T-helper 1 cell treated with Interleukin-12 subunit alpha and Interleukin-12 subunit beta and Interleukin-4 antibody, amounts not matched to agents 30 ng/mL and 1 ng/mL, for 36 hours (primary cell): Measurements from ENCODE around the gene TMEM203. TPM values are rescaled to one million over a fixed set of nuclear protein-coding genes. Genes with fewer than 3 reads are reported as not detected.

Experiments used
- intact Hi-C: fragments of 100-400 bp; cut with micrococcal nuclease; formaldehyde crosslinking; loops from one replicate; pipeline ENCODE4 v1.15.1; 2024
- total RNA-seq: library from RNA; stranded (reverse); gene quantifications from 2 replicates; pipeline ENCODE4 v1.2.3, GENCODE V29; 2022

TMEM203 gene
- total RNA-seq, 1 donor from 2014 or later: 29.4 TPM

DNA sequence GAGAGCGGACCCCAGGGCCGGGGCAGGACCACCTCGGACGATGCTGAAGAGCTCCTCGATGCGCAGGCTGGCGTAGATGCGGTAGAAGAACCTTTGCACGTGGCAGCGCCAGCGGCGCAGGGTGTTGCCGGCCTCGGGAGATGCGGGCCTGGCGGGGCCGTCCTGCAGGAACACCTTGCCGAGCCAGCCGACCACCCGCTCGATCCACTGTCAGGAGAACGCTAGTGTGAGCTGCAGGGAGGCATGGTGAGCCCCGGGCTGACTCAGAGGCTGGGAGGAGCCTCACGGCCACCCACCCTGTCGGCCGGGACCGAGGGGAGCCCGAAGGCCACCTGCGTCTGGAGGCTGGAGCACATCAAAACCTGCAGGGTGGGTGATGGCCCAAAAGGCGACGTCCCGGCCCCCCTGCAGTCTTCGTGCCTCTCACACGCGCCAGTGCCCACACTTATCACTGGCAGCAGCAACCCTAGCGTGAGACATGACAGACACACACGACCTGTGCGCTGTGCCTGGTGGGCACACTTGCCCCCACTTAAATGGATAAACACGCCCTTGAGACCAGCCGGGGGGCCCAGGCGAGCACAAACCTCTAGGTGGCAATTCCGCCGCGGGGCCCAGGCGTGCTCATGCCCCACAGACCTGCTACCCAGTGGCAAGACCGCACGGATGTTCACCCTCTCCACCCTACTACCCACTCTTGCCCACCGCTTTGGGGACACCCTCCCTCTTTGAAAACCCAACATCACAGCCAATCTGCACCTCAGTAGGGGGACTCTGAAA lies 20.4 kb downstream of the TMEM203 start:
- intact Hi-C loops: no loop called here

DNA sequence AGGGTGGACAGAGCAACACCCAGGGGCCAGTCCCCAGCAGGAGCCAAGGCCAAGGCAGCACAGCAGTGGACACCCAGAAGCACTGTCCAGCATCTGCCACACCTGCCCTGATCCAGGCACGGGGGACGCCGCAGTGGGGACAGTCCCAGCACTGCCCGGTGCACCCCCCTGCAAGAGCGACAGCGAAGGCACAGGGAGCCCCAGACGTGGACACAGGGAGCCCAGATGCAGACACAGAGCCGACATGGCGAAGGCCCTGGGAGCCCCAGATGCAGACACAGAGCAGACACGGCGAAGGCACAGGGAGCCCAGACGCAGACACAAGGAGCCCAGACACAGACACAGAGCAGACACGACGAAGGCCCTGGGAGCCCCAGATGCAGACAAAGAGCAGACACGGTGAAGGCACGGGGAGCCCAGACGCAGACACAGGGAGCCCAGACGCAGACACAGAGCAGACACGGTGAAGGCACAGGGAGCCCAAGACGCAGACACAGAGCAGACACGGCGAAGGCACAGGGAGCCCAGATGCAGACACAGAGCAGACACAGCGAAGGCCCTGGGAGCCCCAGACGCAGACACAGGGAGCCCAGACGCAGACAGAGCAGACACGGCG lies 21.4 kb downstream of the TMEM203 start:
- intact Hi-C loops: no loop called here

DNA sequence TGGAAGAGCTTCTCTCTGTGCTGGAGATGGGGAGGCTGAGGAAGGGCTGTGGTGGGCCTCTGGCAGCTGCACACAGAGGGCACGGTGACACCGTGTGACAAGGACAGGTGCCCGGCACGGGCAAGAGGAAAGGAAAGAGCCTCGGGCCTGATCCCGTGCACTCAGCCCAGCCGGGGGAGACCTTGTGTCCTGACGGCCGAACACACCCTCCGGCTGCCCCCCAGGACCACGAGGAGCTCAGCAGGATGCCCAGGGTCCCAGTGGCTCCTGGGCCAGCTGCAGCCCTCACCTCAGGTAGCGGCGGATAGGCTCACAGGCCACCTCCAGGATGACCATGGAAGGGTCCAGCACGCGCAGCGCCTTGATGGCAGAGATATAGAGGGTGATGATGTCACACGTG lies 22.6 kb downstream of the TMEM203 start:
- intact Hi-C loops: no loop called here

DNA sequence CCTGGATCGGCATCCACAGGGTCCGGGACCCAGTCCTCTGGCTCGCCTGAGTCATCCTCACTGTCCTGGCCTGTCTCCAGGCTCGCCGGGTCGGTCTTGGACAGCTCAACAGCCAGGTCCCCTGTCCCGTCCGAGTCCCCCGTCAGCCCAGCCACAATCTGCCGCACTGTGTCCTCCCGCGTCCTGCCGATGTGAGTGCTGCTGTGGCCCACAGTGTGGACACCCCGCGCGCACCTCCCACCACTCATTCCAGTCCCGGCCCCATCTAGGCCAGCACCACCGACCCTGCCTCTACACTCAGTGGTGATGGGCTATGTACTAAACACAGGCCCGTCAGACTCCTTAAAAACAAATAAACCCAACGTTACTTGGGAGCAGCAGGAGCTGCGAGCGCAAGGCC lies 23.8 kb downstream of the TMEM203 start:
- intact Hi-C loops: no loop called here

DNA sequence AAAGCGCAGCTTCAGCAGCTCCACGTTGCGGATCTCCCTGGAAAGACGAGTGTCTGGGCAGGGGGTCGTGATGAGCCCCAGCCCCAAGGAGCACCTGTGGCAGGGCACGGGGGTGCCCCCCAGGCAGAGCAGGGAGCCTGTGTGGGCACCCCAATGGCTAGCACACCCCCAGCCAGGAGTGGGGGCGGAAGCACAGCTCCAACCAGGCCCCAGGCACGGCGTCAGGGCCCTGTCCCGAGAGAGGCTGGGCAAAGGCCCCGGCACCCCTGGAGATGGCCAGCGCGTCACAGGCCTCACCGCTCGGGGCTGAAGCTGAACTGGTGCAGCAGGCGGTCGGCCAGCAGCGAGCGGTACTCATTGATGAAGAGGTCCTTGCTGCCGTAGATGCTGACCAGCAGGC lies 25.0 kb downstream of the TMEM203 start:
- intact Hi-C loops: no loop called here

DNA sequence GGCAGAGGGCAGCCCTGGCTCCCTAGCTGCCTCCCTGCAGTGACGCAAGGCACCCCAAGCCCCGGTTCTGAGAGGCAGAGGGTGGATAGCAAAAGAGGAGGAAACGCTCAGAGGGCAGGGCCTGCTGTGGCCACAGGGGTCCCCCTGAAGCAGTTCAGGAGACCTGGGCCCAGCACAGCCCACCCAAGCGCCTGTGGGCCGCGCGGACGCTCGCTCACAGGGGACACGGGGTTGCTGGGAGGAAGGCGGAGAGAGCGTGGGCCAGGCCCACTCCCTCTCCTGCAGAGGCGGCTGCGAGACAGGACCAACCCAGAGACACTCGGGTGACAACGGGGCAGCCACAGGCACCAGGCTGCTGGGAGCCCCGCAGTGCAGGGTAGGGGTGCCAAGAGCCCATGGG lies 25.7 kb downstream of the TMEM203 start:
- intact Hi-C loops: no loop called here

DNA sequence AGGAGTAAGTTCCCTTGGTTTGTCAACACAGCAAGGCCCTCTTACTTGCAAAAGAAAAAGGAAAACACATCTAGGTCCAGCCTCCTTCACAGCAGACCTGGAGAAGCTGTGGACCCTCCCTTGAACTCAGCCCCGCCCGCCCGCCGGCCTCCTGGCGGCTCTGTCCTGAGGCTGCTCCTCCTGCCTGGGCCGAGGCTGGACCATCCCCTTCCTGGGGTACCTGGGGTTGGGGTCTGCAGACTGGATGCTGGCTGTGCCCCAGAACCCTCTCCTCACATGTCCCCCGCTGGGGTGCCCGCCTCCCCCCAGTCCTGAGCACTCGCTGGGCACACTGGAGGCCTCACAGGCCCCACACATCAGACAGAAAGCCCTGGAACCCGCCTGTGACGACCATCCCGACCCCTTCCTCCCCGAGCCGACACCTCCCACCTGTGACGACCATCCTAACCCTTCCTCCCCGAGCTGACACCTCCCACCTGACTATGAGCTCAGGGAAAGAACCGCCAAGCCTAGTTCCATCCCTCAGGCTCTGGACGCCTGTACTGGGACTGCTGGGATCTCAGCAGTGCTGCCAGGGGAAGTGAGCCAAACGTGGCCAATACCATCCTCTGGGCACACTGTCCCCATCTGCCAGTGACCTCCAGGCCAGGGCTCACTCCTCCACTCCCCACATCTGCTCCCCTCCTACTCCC lies 26.4 kb downstream of the TMEM203 start:
- intact Hi-C loops: no loop called here

DNA sequence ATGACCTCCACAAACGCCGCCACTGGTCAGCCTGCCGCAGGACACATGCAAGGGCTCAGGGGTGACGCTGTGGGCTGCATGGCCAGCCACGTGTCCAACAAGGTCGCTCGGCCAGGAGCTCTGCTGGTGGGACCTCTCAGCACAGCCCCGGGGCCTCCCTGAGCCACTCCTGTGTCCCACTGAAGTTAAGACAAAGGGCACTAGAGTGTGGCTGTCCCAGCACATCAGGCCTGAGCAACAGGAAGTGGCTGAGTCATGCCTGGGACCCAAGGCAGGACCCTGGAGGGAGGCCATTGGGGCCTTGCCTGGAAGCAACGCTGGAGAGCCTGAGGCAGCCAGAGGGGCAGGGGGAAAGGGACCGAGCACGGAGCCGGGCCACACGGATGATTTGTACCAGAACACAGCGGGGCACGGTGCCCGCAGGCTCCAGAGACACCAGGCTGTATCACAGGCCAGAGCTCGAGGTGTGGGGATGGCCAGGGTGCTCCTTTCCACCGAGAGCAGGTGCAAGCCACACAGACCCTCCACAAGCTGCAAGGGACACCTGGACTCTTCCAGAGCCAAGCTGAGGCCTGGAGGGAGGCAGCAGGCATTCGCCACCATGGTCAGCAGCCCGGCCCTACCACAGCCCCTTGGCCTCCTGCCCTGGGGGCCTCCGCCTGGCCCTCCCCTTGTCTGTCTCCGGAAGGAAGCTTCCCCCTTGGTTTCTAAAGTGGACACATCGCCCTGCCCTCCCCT lies 27.1 kb downstream of the TMEM203 start:
- intact Hi-C loops: no loop called here

DNA sequence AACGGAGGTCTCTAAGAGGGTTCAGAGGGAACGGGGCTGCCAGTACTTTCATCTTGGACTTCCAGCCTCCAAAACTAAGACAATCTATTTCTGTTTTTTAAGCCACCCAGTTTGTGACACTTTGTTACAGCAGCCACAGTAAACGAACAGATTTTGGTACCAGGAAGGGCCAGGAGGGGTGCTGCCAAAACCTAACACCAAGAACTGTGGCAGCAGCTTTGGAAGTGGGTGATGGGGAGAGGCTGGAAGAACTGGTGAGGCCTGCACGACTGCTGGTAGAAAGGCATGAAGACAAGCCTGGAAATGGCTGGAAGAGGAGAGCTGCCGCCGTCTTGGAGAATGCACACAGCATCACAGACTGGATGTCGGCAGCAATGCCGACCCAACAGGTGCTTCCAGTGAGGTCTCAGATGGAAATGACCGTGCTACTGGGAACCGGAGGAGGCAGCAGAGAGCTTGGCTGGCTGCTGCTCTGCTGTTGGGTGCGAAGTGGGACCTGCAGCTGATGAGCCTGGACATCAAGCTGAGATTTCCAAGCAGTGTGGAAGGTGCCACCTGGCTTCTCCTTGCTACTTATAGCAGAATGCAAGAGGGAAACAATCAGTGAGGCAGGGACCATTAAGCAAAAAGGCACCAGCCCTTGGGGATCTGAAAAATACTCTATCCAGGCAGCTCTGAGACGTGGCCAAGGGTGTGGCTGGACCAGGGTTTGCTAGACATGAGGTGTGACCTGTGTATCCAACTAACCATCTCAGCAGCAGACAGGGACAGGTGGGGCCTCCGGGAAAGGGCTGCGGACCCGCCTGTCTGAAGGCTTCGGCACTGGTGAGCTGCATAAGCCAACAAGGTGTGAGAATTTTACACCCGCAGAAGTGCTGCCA lies 28.9 kb downstream of the TMEM203 start:
- intact Hi-C loops: no loop called here

DNA sequence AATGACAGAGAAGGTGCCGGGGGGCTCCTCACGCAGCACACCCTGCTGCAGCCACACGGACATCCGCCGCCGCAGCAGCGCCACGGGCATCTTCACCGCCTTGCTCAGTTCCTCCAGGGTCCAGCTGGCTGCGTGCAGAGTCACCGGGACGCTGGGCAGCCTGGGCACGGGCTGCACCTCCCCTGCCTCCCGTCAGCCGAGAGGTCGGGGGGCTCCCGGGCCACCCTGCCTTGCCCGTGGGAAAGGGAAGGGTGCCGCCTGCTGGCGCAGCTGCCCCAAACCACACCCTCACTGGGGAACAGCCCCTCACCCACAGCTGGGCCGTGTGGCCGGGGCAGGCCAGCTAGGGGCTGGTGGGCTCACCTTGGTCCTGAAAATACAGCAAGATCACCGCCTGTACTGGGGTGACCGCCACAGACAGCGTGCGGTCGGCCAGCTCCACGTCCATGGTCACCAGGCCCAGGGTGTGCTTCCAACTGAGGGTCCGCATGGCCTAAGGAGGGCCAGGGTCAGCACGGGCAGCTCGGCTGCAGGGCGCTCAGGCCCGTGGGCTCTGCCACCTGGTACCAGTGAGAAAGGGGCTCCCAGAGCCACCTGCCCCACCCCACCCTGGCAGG lies 30.0 kb downstream of the TMEM203 start:
- intact Hi-C loops: no loop called here

DNA sequence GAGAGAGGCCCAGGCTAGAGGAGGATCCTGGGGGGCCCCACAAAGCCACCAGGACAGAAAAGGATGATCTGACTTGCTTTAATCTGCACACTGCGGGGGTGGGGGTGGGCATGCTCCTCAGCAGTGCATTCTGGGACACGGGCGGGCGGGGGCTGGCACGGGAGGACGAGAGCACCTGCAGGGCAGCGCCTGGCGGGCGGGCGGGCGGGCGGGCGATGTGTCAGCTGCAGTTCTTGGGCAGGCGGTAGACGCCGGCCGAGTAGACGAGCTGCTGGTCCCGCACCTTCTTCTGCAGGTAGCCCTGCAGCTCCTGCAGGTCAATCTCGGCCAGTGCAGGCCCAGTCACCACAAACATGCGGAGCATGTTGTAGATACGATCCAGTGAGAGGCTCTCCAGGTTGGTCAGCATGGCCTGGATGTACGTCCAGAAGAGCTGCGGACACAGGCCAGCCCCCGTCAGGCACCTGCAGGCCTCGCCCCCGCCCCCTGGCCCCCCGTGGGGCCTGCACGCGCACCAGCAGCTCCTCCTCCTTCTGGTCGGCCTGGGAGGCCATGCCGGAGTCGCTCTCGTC lies 30.6 kb downstream of the TMEM203 start:
- intact Hi-C loops: no loop called here

DNA sequence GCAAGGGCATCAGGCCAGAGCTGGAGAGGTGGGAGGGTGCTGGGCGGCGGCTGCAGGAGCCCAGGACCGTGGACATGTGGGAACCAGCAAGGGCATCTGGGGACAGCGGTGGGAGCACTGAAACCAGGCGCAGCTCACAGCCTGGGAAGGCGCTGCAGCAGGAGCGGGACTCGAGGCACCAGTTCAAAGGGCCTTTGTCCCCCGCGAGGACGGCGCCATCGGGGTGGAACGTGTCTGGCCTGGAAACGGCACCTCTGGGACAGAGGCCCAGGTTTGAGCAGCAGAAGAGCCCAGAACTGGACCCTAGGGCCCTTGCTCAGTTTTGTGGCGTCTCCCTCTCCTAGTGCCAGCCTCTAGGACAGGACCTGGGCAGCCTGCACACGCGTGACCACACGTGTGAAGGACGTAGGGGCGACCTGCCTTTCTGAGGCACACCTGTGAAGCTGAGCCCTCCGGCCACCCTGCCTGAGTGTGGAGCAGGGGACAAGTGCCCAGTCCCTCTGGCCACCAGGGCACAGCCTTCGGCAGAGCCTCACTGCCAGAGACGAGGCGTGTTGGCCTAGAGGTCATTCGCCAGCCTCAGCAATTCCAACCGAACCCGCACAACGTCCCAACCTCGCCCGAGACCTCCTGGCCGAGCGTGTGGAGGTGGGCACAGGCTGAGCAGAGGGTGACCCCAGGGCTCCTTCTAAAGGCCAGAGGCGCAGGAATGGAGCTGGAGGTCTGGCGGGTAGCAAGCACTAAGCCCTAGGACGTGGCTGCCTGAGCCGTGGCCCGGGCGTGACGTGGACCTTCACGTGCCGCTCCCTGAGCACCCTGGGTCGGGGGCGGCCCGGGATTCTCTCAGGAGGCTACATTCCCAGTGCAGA lies 31.4 kb downstream of the TMEM203 start:
- intact Hi-C loops: no loop called here

DNA sequence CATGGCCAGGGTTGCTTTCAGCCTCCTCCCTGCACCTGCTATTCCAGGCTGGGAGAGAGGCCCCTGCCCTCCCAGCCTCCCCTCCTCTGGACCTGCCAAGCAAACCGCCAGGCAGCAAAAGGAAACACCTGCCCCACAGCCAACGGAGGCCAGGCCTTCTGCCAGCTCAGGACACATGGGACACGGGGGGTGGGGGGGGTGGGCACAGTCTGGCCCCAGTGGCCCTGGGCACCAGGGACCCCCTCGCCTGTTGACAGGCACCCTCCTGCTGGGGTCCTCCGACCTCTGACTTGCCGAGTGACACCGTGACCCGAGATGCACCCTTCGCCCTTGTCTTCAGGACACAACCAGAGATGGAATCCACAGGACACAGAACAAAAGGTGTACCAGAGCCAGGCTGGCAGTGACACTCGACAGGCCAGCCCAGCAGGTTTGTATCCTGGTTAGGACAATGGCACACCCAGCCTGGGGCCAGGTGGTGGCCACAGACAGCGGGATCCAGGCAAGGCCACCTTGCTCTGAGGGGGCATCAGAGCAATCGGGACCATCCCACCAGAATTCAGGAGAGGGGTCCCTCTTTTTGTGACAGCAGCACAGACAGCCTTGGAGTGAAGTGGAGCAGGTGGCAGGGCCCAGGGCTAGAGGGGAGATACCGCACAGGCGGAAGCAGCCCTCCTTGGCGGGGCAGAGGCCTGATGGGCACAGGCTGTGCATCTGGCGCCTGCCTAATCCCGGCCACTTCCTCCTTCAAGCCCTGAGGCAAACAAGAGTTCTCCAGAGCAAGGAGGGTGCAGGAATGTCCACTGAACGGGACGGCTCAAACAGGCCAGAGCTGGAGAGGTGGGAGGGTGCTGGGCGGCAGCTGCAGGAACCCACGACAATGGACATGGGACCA lies 32.3 kb downstream of the TMEM203 start:
- intact Hi-C loops: no loop called here

DNA sequence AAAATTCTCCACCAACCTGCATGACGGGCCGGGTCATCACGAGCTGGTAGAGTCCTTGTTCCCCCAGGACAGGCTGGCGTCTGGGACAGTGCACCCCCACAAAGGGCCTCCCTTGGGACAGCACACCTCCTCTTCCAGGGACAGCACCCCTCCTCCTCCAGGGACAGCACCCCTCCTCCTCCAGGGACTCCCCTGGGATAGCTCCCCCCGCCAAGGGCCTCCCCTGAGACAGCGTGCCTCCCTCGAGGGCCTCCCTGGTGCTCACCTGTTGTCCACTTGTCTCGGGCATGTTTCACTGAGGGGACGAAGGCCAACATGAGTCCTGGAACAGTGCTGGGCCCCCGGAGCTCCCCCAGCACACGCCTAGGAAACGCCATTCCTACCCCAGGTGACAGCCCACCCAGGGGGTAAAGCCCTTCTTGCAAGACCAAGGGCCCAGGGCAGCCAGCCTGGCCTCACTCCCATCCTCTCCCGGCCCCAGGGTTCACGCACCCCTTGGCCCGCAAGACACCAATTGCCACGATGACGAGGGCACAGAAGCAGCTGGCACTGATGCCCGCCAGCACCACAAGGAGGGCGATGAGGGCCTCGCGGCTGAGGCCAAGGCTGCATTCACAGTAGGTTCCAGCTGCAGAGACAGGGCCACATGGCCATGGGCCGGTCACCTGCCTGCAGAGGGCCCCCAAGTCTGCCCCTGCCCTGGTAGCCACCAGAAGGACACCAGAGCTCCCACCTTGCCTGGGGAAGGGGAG lies 34.1 kb downstream of the TMEM203 start:
- intact Hi-C loops: no loop called here

DNA sequence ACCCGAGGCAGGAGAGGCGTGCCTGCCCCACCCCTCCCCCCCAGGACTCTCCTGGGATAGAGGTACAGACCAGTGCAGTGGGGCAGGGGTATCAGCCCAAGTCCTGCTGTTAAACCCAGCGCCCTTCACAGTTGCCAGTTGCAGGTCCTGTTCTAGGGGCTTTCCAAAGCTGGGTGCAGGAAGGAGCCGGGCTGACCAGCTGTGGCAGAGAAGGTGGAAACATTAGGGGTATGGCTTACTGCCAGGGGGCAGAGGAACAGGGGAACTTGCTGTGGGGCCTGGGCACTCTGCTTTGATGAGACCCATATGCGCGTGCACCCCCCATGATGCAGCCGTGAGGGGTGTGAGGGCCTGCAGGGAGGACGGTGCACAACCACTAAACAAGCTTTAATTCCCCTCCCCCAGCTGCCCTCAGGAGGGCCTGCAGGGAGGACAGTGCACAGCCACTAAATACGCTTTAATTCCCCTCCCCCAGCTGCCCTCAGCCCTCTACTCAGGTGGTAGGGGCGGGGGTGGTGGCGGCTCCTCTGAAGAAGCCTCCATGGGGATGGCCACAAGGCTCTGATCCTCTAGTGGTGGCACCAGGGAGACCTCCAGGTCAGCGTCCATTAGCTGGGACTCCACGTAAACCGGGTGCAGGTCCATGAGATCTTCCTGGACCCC lies 34.8 kb downstream of the TMEM203 start:
- intact Hi-C loops: no loop called here

DNA sequence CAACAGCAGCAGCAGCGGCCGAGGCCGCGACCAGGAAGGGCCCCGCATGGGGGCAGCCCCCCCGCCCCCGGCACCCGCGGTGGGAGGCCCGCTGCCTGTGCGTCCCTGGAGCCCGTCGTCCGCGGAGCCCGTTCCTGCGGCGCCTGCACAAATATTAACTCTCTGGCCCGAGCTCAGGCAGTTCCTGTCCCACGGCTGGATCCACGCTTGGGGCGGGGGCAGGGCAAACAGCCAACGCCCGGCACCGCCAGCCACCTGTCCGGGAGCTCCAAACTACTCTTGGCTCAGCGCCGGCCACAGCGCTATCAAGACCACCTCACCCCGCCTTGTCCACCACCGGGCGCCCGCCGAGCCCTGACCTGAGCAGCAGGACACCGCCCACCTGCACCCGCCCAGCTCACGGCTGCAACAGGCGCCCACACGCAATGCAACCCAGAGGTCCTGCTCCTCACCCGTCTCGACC lies 35.5 kb downstream of the TMEM203 start, which contains the start of gene LRRC26:
Gene LRRC26 (minus strand): TSS at position 156 of the 463 bp plus-strand sequence. CDS start 108 bp downstream, at position 48.
- intact Hi-C loops: no loop called here
